K562 (cell line): Measurements from ENCODE around the gene SPAG7. TPM values are rescaled to one million over a fixed set of nuclear protein-coding genes. Genes with fewer than 3 reads are reported as not detected.

Experiments used
- ARHGAP35 ChIP-seq: fragments of 450-650 bp; IDR thresholded peaks from 2 replicates; pipeline ENCODE4 v1.6.1; 2018; ENCODE audit not compliant: partially characterized antibody
- CEBPZ ChIP-seq: fragments of 150-350 bp; IDR thresholded peaks from 2 replicates; pipeline ENCODE4 v1.6.1; 2014; ENCODE audit warnings: low read depth, mild to moderate bottlenecking, low read length, borderline replicate concordance
- ETV5 ChIP-seq: sonication (generic); formaldehyde crosslinking; IDR thresholded peaks from 2 replicates; pipeline ENCODE4 v1.4.0; 2020; ENCODE audit warnings: low read depth, mild to moderate bottlenecking, missing genetic modification reagents
- FOXM1 ChIP-seq, 2 experiments: fragments of 450-650 bp in 1 of 2; sonication (generic) in 1 of 2; formaldehyde crosslinking in 1 of 2; IDR thresholded peaks; 2 replicates each; pipeline versions ENCODE4 v1.6.1 to v1.9.0; 2017 to 2022; ENCODE audit warnings: low read depth in 2 of 2, mild to moderate bottlenecking in 2 of 2, missing genetic modification reagents in 1 of 2, moderate library complexity in 1 of 2
- MYNN ChIP-seq, 2 experiments: sonication (generic); formaldehyde crosslinking in 1 of 2; IDR thresholded peaks; 2 replicates each; pipeline versions ENCODE4 v1.5.0 to v1.6.1; 2016 to 2020; ENCODE audit warnings: antibody characterized with exemption in 1 of 2, missing genetic modification reagents in 1 of 2
- NR2C1 ChIP-seq, 2 experiments: fragments of 450-650 bp; IDR thresholded peaks; 2 replicates each; pipeline ENCODE4 v1.6.1; 2017; ENCODE audit warnings: mild to moderate bottlenecking in 2 of 2, antibody characterized with exemption in 1 of 2, inconsistent platforms in 1 of 2, missing compliant biosample characterization in 1 of 2, missing genetic modification characterization in 1 of 2
- RFX1 ChIP-seq: fragments of 450-650 bp; IDR thresholded peaks from 2 replicates; pipeline ENCODE4 v1.6.1; 2016; ENCODE audit warnings: mild to moderate bottlenecking, moderate library complexity
- RNF2 ChIP-seq: sonication (generic); IDR thresholded peaks from 2 replicates; pipeline ENCODE4 v1.6.1; 2016
- STAT5A ChIP-seq: IDR thresholded peaks from 2 replicates; pipeline ENCODE4 v1.6.1; 2012; ENCODE audit warnings: low read length, inconsistent platforms, borderline replicate concordance
- TCF7 ChIP-seq: sonication (generic); IDR thresholded peaks from 2 replicates; pipeline ENCODE4 v1.6.1; 2016; ENCODE audit warnings: antibody characterized with exemption, borderline replicate concordance
- TRIM24 ChIP-seq, 2 experiments: fragments of 450-650 bp; IDR thresholded peaks; 2 replicates each; pipeline ENCODE4 v1.6.1; 2016
- ZBTB9 ChIP-seq: fragments of 450-650 bp; formaldehyde crosslinking; IDR thresholded peaks from 2 replicates; pipeline ENCODE4 v1.4.0; 2020; ENCODE audit warnings: mild to moderate bottlenecking, moderate library complexity
- ZC3H4 ChIP-seq: sonication (generic); formaldehyde crosslinking; IDR thresholded peaks from 2 replicates; pipeline ENCODE4 v1.9.0; 2021; ENCODE audit warnings: missing genetic modification reagents, borderline replicate concordance
- ZNF133 ChIP-seq: fragments of 250-450 bp; sonication (Bioruptor Pico); IDR thresholded peaks from 2 replicates; pipeline ENCODE4 v1.4.0; 2020; ENCODE audit warnings: mild to moderate bottlenecking
- ZNF511 ChIP-seq: sonication (generic); formaldehyde crosslinking; IDR thresholded peaks from 2 replicates; pipeline ENCODE4 v1.8.0; 2022; ENCODE audit warnings: mild to moderate bottlenecking, missing genetic modification reagents
- ZNF551 ChIP-seq: fragments of 250-450 bp; sonication (Bioruptor Pico); IDR thresholded peaks from 2 replicates; pipeline ENCODE4 v1.5.0; 2021; ENCODE audit warnings: mild to moderate bottlenecking, moderate library complexity
- ZNF639 ChIP-seq, 2 experiments: fragments of 200-800 bp in 1 of 2; sonication (Bioruptor generic) in 1 of 2; sonication (generic) in 1 of 2; formaldehyde crosslinking in 1 of 2; IDR thresholded peaks in 1 of 2; conservative IDR thresholded peaks in 1 of 2; 2 replicates each; pipeline versions ENCODE4 v1.5.0 to v1.6.1; 2016 to 2020; ENCODE audit warnings: missing compliant biosample characterization in 1 of 2, missing genetic modification characterization in 1 of 2, missing genetic modification reagents in 1 of 2
- polyA plus RNA-seq, 8 experiments: library from polyadenylated mRNA; depleted of rRNA in 4 of 8; stranded (reverse) in 5 of 8; unstranded in 3 of 8; fragments of >200 nt; fragmentation: Nextera tagmentation in 2 of 8; fragmentation: Illumina TruSeq in 1 of 8; extraction: Ambion mirVana in 2 of 8; extraction: Trizol in 1 of 8; gene quantifications; 2 replicates each; pipeline versions ENCODE4 v1.2.1 to v1.2.3, GENCODE V29; 2011 to 2014; ENCODE audit warnings: inconsistent platforms in 1 of 8, missing spikeins in 1 of 8
- total RNA-seq, 7 experiments: library from RNA; depleted of rRNA in 6 of 7; stranded (reverse); fragments of >200 nt in 6 of 7; fragmentation: Illumina TruSeq in 2 of 7; extraction: Trizol in 2 of 7; gene quantifications; 2 replicates each; pipeline versions ENCODE4 v1.2.1 to v1.2.3, GENCODE V29; 2011 to 2021; ENCODE audit warnings: low replicate concordance in 1 of 7

Gene SPAG7
- total and polyA plus RNA-seq, 9 of the 15 experiments (the other 6 are each of a cell fraction or from before 2014, with no cell fraction given): 5.6 to 53.5 (median 36.3) TPM

GRCh38 chr17:4939796-4940554, 27.6 kb downstream of the SPAG7 start, which contains the start of the genes RNF167 and SLC25A11 (continued):
- TF ChIP-seq ZNF639 (CRISPR knock-in tag; conservative IDR thresholded peaks at IDR 0.05 in 1 of 2, IDR thresholded peaks at IDR 0.05 in 1 of 2) (peak in 1 of 2 experiments; percentile 87; a peak in 2 of 4 replicates), ETV5 (CRISPR knock-in tag) (peak; percentile 32; the same call in 1 of the 2 replicates), FOXM1 (IDR thresholded peaks at IDR 0.05; ENCODE audit: low read depth) (no peak), FOXM1 (CRISPR knock-in tag; IDR thresholded peaks at IDR 0.05; ENCODE audit: low read depth) (no peak), MYNN (IDR thresholded peaks at IDR 0.05) (no peak), MYNN (CRISPR knock-in tag; IDR thresholded peaks at IDR 0.05) (no peak), NR2C1 (IDR thresholded peaks at IDR 0.05) (no peak), NR2C1 (tag; IDR thresholded peaks at IDR 0.05) (no peak), ZNF133 (CRISPR knock-in tag) (no peak), RNF2 (no peak; the same call in 1 of the 2 replicates), ZNF551 (CRISPR knock-in tag) (no peak), ZNF511 (CRISPR knock-in tag) (no peak; the same call in 1 of the 2 replicates), ZC3H4 (CRISPR knock-in tag) (no peak), TCF7 (no peak), STAT5A (no peak), RFX1 (no peak), ZBTB9 (CRISPR knock-in tag) (no peak), TRIM24 (IDR thresholded peaks at IDR 0.05) (no peak), ARHGAP35 (peak; percentile 98), CEBPZ (no peak)
